PC-9 (cell line): ENCODE results near the gene FUS.

ENCODE experiments used
- EZH2 ChIP-seq: fragments of 200-600 bp; sonication (generic); IDR thresholded peaks from 2 replicates; pipeline ENCODE4 v1.8.0; 2017; ENCODE audit warnings: antibody characterized with exemption, low read depth
- TF ChIP-seq, protein P1 (sequence below): fragments of 200-600 bp; sonication (generic); conservative IDR thresholded peaks from 2 replicates; pipeline ENCODE4 v1.6.1; 2017; ENCODE audit warnings: mixed run types, antibody characterized with exemption, mild to moderate bottlenecking, moderate library complexity

DNA sequence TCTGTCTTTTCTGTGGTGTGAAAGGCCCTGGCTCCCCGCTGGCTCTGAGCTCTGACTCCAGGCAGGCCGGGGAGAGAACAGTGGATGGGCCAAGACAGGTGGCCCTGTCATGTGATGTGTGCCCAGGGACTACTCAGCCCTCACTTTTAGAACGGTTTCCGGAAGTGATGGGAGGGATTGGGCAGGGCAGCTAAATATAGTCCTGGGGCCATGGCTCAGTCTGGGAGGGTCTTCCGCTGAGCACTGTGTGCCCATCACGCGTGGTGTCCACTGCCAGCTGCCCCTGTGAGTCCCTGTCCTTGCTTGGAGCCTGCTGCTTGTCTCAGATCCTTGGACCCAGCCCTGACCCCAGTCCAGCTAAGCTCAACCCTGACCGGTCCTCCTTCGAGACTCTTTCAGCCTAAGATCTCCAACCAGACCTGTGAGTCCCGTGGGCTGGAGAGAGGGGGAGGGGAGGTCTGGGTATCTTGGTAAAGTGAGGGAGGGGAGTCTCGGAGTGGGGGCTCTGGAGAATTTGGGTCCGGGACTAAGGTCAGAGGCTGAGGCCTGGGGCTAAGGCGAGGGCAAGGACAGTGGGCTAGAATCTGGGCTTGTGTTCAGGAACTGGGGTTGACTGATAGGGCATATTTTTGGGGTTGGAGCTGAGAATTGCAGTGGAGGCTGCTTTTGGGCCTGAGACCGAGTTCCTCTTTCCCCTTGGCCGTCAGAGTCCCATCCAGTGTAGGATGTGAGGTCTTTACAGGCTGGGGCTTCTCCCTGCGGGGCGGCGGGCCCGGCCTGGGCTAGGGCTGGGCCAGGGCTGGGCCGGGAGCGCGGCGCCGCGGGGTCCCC, 34.2 kb downstream of the FUS start, which contains the start of gene TRIM72:
- TF ChIP-seq, protein P1, sequence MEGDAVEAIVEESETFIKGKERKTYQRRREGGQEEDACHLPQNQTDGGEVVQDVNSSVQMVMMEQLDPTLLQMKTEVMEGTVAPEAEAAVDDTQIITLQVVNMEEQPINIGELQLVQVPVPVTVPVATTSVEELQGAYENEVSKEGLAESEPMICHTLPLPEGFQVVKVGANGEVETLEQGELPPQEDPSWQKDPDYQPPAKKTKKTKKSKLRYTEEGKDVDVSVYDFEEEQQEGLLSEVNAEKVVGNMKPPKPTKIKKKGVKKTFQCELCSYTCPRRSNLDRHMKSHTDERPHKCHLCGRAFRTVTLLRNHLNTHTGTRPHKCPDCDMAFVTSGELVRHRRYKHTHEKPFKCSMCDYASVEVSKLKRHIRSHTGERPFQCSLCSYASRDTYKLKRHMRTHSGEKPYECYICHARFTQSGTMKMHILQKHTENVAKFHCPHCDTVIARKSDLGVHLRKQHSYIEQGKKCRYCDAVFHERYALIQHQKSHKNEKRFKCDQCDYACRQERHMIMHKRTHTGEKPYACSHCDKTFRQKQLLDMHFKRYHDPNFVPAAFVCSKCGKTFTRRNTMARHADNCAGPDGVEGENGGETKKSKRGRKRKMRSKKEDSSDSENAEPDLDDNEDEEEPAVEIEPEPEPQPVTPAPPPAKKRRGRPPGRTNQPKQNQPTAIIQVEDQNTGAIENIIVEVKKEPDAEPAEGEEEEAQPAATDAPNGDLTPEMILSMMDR, result no peak
- TF ChIP-seq EZH2, result no peak
